Measurements from ENCODE around the gene PTPRN.

Gene PTPRN

GRCh38 chr2:219285373-219285735, 23.8 kb downstream of the PTPRN start:
- Histone ChIP-seq H3K4me3 (ENCODE audit: low read depth, low read length) (no peak overlapping the region), H3K36me3 (peaks cover 4% of the 10 kb centered on the region), H3K27me3 (no peaks in the 10 kb centered on the region), H3K9me3 (no peaks in the 10 kb centered on the region), H3K4me1 (peaks cover 5% of the 10 kb centered on the region; the same call in 1 of the 2 replicates)
- DNase-seq = no peak
- no peak for TF ChIP-seq CTCF (IDR thresholded peaks at IDR 0.05; ENCODE audit: low read depth, low read length)

DNA sequence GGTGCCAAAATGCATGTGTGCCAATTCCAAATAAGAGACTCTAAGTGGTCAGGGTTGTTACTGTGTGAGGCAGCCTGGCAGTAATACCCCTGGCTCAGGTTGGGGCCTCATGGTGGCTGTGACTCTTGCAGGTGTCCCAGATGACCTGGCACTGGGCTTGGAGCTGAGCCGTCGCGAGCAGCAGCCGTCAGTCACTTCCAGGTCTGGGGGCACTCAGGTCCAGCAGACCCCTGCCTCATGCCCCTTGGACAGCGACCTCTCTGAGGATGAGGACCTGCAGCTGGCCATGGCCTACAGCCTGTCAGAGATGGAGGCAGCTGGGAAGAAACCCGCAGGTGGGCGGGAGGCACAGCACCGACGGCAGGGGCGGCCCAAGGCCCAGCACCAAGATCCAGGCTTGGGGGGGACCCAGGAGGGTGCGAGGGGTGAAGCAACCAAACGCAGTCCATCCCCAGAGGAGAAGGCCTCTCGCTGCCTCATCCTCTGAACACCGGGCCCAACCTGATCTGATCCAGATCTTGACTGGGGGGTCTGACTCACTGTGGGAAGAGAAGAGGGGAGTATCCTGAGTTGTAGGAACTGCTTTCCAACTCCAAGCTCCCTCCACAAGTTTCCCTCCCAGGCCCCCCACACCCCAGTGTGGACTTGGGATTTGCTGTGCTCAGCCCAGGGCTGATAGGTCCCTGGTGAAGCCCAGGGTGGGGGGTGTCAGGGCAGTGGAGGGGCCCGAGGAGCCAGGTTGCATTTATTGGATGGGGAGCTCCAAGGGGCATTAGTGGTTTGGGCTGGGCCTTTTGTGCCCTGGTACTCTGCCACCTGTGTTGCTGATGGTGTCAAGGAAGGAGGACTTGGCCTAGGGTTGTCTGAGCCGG, 24.5 kb downstream of the PTPRN start:
- Histone ChIP-seq H3K4me3 (ENCODE audit: low read depth, low read length) (no peak overlapping the region), H3K27me3 (no peaks in the 10 kb centered on the region)

GRCh38 chr2:219282943-219283581, 26.1 kb downstream of the PTPRN start:
- peaks cover 9% of the 10 kb centered on the region for H3K4me1 ChIP-seq
- no peak for DNase-seq
- no peak overlapping the region for H3K4me3 ChIP-seq (ENCODE audit: low read depth, low read length)
- no peaks in the 10 kb centered on the region for H3K27me3 ChIP-seq
- no peak for TF ChIP-seq CTCF (IDR thresholded peaks at IDR 0.05; ENCODE audit: low read depth, low read length)
- H3K9me3 ChIP-seq = no peaks in the 10 kb centered on the region
- no peaks in the 10 kb centered on the region; the same call in 1 of the 2 replicates for H3K36me3 ChIP-seq

More for the DNA sequence above, 24.5 kb downstream of the PTPRN start:
- no peak for TF ChIP-seq CTCF (IDR thresholded peaks at IDR 0.05; ENCODE audit: low read depth, low read length)
- Histone ChIP-seq H3K9me3 (no peaks in the 10 kb centered on the region), H3K36me3 (peaks cover 4% of the 10 kb centered on the region), H3K4me1 (peaks cover 5% of the 10 kb centered on the region; the same call in 1 of the 2 replicates)
- no peak for DNase-seq

- Histone ChIP-seq H3K4me1 (peaks cover 11% of the 10 kb centered on the region), H3K4me3 (ENCODE audit: low read depth, low read length) (no peak overlapping the region), H3K9me3 (no peaks in the 10 kb centered on the region), H3K36me3 (no peaks in the 10 kb centered on the region; the same call in 1 of the 2 replicates), H3K27me3 (no peaks in the 10 kb centered on the region)
- TF ChIP-seq CTCF (IDR thresholded peaks at IDR 0.05; ENCODE audit: low read depth, low read length) = no peak
- DNase-seq = no peak
Measured at GRCh38 chr2:219282375-219282774, 26.8 kb downstream of the PTPRN start.

DNA sequence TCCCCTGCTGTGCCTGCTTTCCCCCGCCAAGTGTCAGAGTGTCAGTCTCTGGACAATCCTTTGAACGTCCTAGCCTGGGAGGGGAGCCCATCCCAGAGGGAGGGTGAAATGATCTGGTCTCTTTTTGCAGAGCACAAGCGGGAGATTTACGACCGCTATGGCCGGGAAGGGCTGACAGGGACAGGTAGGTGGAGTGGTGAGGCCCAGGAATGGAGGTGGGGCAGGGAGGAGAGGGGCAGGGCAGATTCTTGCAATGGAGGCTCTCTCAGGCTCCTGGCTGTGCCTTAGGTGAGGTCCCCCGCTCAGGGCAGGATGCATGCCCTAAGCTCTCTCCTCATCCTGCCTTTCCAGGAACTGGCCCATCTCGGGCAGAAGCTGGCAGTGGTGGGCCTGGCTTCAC, 27.6 kb downstream of the PTPRN start:
- no peak for DNase-seq
- no peaks in the 10 kb centered on the region for H3K9me3 ChIP-seq
- H3K36me3 ChIP-seq = no peaks in the 10 kb centered on the region
- no peak for TF ChIP-seq CTCF (IDR thresholded peaks at IDR 0.05; ENCODE audit: low read depth, low read length)
- H3K4me3 ChIP-seq (ENCODE audit: low read depth, low read length) = no peak overlapping the region
- peaks cover 11% of the 10 kb centered on the region for H3K4me1 ChIP-seq
- H3K27me3 ChIP-seq = no peaks in the 10 kb centered on the region

- no peaks in the 10 kb centered on the region for H3K9me3 ChIP-seq
- H3K4me1 ChIP-seq = peaks cover 11% of the 10 kb centered on the region
- H3K36me3 ChIP-seq = no peaks in the 10 kb centered on the region
- no peak for TF ChIP-seq CTCF (IDR thresholded peaks at IDR 0.05; ENCODE audit: low read depth, low read length)
- no peaks in the 10 kb centered on the region for H3K27me3 ChIP-seq
- DNase-seq = no peak
- H3K4me3 ChIP-seq (ENCODE audit: low read depth, low read length) = no peak overlapping the region
Measured at GRCh38 chr2:219280651-219281050, 28.6 kb downstream of the PTPRN start.
